ENCODE data around the gene HOXC11. TPM values are rescaled to one million over a fixed set of nuclear protein-coding genes. Genes with fewer than 3 reads are reported as not detected.

The HOXC11 gene
- total and polyA plus RNA-seq, 2 of the 4 experiments (the other 2 are of a cell fraction) = not detected

DNA sequence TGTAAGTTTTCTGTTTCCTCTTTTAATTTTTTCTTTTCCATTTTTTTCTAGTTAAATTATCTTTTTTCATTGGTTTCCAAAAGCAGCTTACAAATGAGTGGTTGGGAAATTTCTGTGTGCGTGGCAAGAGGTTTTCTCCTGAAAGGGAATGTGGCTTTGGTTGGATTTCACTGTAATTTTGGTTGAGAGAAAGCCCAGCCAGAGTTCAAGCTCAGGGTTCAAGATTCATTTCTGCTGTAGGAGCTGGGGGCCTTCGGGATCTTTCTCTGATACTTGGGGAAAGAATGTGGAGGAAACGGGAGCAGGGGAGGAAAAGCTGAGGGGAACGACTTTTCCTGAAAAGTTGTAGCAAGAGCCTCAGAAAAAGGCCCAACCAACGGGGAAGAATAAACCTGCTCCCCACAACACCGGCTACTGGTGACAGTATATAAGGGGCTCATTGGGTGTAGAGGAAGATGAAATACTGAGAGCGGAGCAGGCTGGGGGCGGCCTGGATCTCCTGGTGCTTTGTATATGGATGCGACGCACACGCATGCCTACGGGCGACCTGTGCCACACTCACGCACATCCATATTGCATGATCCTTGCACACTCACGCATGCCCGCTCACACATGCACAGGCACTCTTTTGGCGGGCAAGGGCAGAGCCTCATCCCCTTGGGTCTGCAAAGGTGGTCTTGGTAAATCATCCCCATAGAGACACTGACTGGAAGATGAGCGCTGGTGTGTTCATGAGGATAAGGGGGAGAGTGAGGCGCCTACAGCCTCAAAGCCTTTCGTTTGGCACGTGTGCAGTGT is 14.0 kb downstream of the HOXC11 start:
- BruUV-seq (replicated peaks) = no TSS peak
- dilution Hi-C loops (cut with HindIII; ENCODE audit: low sequenced_read_pairs, unreplicated experiment) = no loop called here
- no peak overlapping the region for H2BK5ac ChIP-seq (ENCODE audit: low read depth, low read length, poor library complexity, severe bottlenecking)
- WGBS, 2 experiments (ENCODE audit: extremely low coverage in 2 of 2, insufficient read length in 1 of 2) = 25% methylated on average over 7 of the region's 21 CpGs; no CpG with 5 or more reads in 1 of the 2 experiments
- H4K91ac ChIP-seq (ENCODE audit: insufficient read depth, low read depth, low read length) = no peak overlapping the region
- no peak overlapping the region for H3K56ac ChIP-seq (ENCODE audit: extremely low read depth, insufficient read depth, low read length)
- H3K4me1 ChIP-seq (ENCODE audit: control insufficient read depth, insufficient read depth, low read length) = 0 out of 2 replicates have a peak, but pooled peaks cover 2% of the 10 kb centered on the region
- no peak overlapping the region for H3K4me3 ChIP-seq (ENCODE audit: insufficient read depth, low read depth, low read length)
- no peak overlapping the region for H3K18ac ChIP-seq (ENCODE audit: low read depth, low read length)
- no peak overlapping the region for H3K14ac ChIP-seq (replicated peaks; ENCODE audit: low read depth, low read length)
- H3K79me1 ChIP-seq (ENCODE audit: low read depth in 1 of 2, low read length in 2 of 2) = no peaks in the 10 kb centered on the region
- no peak overlapping the region for H2BK15ac ChIP-seq (ENCODE audit: low read depth, low read length)
- peaks cover 7% of the 10 kb centered on the region for H3K9me3 ChIP-seq (ENCODE audit: control insufficient read depth, insufficient read depth, low read length)
- H3K9me1 ChIP-seq (ENCODE audit: insufficient read depth, low read length) = no peaks in the 10 kb centered on the region
- H3K4me2 ChIP-seq (ENCODE audit: low read depth, low read length) = no peak overlapping the region
- no peak overlapping the region for H2BK120ac ChIP-seq (ENCODE audit: low read depth, low read length)
- in situ Hi-C loops (cut with MboI; ENCODE audit: low sequenced_read_pairs) = no loop called here
- H3K36me3 ChIP-seq (ENCODE audit: control insufficient read depth, insufficient read depth, low read length) = no peaks in the 10 kb centered on the region
- DNase-seq (no peak), ATAC-seq (ENCODE audit: low read depth) (no peak)
- no peak overlapping the region for H2BK20ac ChIP-seq (ENCODE audit: low read depth, low read length)
- H3K27me3 ChIP-seq (ENCODE audit: control insufficient read depth, insufficient read depth, low read length) = peaks cover 97% of the 10 kb centered on the region
- no peaks in the 10 kb centered on the region; the same call in 1 of the 2 replicates for H4K20me1 ChIP-seq (ENCODE audit: insufficient read depth, low read length)
- ChIA-PET CTCF (interaction anchor here (1.3 kb wide), 1 partner anchor 13 kb away, joined by 4 read pairs; the partner anchor contains the start of gene HOXC9), POLR2A (ENCODE audit: unreplicated experiment) (no interaction called here)
- no peak overlapping the region for H3K4ac ChIP-seq (ENCODE audit: low read depth, low read length)
- no peak overlapping the region for H2AK9ac ChIP-seq (replicated peaks; ENCODE audit: low read depth, low read length, poor library complexity)
- intact Hi-C loops (cut with micrococcal nuclease) = loop anchor here (5.0 kb wide), 1 partner anchor 220 kb away; no protein-coding TSS in a partner anchor
- H2AFZ ChIP-seq (replicated peaks; ENCODE audit: low read length, poor library complexity) = no peak overlapping the region
- no peak overlapping the region for H3K9ac ChIP-seq (ENCODE audit: low read depth, low read length)
- no peak overlapping the region for H4K8ac ChIP-seq (ENCODE audit: low read depth in 2 of 2, low read length in 2 of 2)
- no peak overlapping the region for H2AK5ac ChIP-seq (ENCODE audit: low read depth, low read length)
- no peak overlapping the region for H3K23ac ChIP-seq (ENCODE audit: low read depth, low read length)
- H3K27ac ChIP-seq (ENCODE audit: insufficient read depth, low read length) = no peak overlapping the region
- no peak overlapping the region for H4K5ac ChIP-seq (ENCODE audit: low read depth, low read length)
- TF ChIP-seq BHLHE40 (IDR thresholded peaks at IDR 0.05; ENCODE audit: low read depth, low read length) (no peak), POLR2A (IDR thresholded peaks at IDR 0.05; ENCODE audit: low read depth, low read length) (no peak), RCOR1 (IDR thresholded peaks at IDR 0.05; ENCODE audit: insufficient replicate concordance, low read length) (no peak), MAZ (IDR thresholded peaks at IDR 0.05; ENCODE audit: borderline replicate concordance, low read depth, low read length) (no peak), CHD1 (IDR thresholded peaks at IDR 0.05; ENCODE audit: low read depth, low read length) (no peak), RFX5 (IDR thresholded peaks at IDR 0.05; ENCODE audit: low read depth, low read length) (no peak), NFE2L2 (IDR thresholded peaks at IDR 0.05; ENCODE audit: low read depth, low read length) (no peak), CEBPB (IDR thresholded peaks at IDR 0.05; ENCODE audit: low read depth, low read length) (no peak), RAD21 (IDR thresholded peaks at IDR 0.05; ENCODE audit: low read length) (no peak), MXI1 (IDR thresholded peaks at IDR 0.05; ENCODE audit: borderline replicate concordance, low read depth, low read length) (no peak), FOS (IDR thresholded peaks at IDR 0.05; ENCODE audit: low read depth, low read length) (no peak), MAFK (IDR thresholded peaks at IDR 0.05; ENCODE audit: low read depth, low read length) (no peak)
- TF ChIP-seq, protein P1, sequence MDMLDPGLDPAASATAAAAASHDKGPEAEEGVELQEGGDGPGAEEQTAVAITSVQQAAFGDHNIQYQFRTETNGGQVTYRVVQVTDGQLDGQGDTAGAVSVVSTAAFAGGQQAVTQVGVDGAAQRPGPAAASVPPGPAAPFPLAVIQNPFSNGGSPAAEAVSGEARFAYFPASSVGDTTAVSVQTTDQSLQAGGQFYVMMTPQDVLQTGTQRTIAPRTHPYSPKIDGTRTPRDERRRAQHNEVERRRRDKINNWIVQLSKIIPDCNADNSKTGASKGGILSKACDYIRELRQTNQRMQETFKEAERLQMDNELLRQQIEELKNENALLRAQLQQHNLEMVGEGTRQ (IDR thresholded peaks at IDR 0.05; ENCODE audit: low read depth, low read length) = no peak
- TF ChIP-seq, protein P2, sequence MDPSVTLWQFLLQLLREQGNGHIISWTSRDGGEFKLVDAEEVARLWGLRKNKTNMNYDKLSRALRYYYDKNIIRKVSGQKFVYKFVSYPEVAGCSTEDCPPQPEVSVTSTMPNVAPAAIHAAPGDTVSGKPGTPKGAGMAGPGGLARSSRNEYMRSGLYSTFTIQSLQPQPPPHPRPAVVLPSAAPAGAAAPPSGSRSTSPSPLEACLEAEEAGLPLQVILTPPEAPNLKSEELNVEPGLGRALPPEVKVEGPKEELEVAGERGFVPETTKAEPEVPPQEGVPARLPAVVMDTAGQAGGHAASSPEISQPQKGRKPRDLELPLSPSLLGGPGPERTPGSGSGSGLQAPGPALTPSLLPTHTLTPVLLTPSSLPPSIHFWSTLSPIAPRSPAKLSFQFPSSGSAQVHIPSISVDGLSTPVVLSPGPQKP (IDR thresholded peaks at IDR 0.05; ENCODE audit: borderline replicate concordance, low read depth, low read length) = no peak
- TF ChIP-seq, protein P3, sequence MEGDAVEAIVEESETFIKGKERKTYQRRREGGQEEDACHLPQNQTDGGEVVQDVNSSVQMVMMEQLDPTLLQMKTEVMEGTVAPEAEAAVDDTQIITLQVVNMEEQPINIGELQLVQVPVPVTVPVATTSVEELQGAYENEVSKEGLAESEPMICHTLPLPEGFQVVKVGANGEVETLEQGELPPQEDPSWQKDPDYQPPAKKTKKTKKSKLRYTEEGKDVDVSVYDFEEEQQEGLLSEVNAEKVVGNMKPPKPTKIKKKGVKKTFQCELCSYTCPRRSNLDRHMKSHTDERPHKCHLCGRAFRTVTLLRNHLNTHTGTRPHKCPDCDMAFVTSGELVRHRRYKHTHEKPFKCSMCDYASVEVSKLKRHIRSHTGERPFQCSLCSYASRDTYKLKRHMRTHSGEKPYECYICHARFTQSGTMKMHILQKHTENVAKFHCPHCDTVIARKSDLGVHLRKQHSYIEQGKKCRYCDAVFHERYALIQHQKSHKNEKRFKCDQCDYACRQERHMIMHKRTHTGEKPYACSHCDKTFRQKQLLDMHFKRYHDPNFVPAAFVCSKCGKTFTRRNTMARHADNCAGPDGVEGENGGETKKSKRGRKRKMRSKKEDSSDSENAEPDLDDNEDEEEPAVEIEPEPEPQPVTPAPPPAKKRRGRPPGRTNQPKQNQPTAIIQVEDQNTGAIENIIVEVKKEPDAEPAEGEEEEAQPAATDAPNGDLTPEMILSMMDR (conservative IDR thresholded peaks at IDR 0.05; ENCODE audit: low read depth, low read length) = no peak
